Measurements from ENCODE around the gene HMGN4. TPM values are rescaled to one million over a fixed set of nuclear protein-coding genes. Genes with fewer than 3 reads are reported as not detected.
"Not testable (repeated sequence)": the region's sequence is repeated elsewhere in the genome, so short reads cannot be mapped to it uniquely, and the experiment has no call there.

Gene HMGN4
- total RNA-seq, 1 experiment from 2014 or later: 71.8 TPM

GRCh38 chr6:26520237-26520849, 17.8 kb upstream of the HMGN4 start:
- DNase-seq: peak; percentile 29
- Histone ChIP-seq H3K36me3 (no peaks in the 10 kb centered on the region), H3K9me3 (no peaks in the 10 kb centered on the region), H3K27me3 (no peaks in the 10 kb centered on the region), H3K4me3 (peak overlapping the region; percentile 33)

DNA sequence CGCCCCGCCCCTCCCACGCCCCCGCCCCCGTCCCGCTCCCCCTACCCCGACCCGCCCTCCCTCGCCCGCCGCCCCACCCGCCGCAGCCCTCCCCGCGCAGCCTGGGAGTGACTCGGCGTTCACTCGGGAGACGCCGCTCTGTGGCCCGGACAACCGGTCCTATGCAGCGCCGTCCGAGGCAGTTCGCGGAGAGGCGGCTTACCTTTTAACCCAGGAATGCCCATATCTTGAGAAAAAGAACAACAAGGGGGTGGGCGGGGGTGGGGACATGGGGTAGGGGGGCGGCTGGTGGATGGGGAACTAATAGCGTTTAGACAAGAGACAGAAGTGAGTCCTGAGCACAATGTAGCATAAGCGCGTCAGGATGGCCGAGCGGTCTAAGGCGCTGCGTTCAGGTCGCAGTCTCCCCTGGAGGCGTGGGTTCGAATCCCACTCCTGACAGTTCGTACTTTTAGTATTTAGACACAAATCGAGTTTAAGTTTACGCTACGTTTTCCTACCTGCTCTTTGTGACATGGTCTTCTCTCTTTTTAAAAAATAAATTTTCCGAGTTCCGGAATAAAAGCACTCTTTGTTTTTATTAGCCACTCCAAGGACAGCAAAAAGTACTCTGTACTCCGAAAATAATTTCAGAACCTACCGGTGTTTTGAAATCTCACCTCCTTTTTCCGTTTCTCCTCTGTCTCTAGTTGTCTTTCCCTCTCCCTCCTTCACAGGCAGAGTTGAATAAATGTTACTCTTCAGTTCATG, 17.1 kb upstream of the HMGN4 start:
- DNase-seq: peak; percentile 80

DNA sequence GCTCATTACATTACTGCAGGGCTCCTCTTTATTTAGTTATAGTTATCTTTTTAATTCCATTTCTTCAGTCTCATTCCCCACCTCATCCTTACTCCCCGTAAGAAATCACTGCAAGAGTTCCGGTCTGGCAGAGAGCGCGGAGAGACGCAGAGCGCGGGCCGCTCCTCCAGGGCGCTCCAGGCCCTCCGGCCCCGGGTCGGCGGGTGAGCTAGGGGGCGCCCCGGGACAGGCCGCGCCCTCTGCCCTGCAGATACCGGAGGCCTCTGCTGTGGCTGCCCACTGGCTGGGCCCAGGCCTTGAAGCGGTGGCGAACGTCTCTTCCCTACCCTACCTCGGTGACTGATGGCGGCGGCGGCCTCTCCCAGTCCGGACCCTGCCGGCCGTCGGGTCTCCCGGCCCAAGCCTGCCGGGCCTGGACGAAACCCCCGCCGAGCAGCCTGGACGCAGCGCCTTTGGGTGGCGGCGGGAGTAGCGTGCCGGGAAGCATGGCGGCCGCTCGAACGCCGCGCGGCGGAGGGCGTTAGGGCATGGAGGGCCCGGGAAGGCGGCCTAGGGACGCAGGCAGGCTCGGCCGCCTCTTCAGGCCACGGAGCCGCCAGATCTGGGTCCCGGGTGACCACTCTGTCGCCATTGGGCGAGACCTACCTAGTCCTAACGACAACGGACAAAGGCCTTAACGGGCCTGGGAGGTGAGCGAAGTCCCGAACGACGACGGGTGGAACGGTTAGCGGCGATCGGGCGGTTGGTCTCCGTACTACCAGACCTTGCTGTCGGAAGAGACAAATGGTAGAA, 16.4 kb upstream of the HMGN4 start:
- peak overlapping the region; percentile 63 for H3K4me3 ChIP-seq
- H3K9me3 ChIP-seq: no peaks in the 10 kb centered on the region
- peak; percentile 84 for DNase-seq
- H3K27me3 ChIP-seq: no peaks in the 10 kb centered on the region
- no peaks in the 10 kb centered on the region for H3K36me3 ChIP-seq

More for the DNA sequence above, 17.1 kb upstream of the HMGN4 start:
- peak overlapping the region; percentile 63 for H3K4me3 ChIP-seq
- no peaks in the 10 kb centered on the region for H3K9me3 ChIP-seq
- no peaks in the 10 kb centered on the region for H3K36me3 ChIP-seq
- no peaks in the 10 kb centered on the region for H3K27me3 ChIP-seq

- H3K4me3 ChIP-seq: peak overlapping the region; percentile 63
- peak; percentile 58 for DNase-seq
- not testable (repeated sequence) for H3K9me3 ChIP-seq, H3K27me3 ChIP-seq, H3K36me3 ChIP-seq
Measured at GRCh38 chr6:26522486-26523228, 15.5 kb upstream of the HMGN4 start.

- H3K4me3 ChIP-seq, H3K36me3 ChIP-seq, H3K27me3 ChIP-seq, H3K9me3 ChIP-seq, DNase-seq: not testable (repeated sequence)
Measured at GRCh38 chr6:26524314-26524713, 13.9 kb upstream of the HMGN4 start.

DNA sequence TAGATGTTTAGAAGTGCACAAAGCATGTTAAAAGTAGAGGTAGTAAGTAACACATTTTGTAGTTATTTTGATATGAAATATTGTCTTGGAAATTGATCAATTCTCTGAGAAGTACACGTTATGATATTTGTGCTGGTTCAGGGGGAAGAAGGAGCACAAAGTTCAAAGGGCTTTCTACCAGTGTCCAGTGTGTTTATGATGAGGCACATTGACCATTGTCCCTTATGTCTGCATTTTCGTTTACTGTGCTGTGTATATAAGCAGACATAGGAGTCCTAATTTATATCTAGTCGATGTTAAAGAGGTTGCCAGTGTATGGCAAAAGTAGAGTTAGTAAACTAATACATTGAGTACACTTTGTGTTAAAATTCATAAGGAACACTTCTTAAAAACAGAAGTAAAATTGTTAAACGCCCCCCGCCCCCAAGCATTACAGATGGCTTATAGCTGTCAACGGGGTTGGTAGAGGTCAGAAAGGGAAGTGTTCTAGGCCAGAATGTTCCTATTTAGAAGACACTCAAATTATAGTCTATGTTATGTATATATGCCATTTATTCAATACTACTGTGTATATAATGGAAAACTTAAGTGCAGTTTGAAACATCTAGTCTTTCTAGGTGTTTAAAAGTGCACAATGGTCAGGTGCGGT, 13.3 kb upstream of the HMGN4 start:
- H3K9me3 ChIP-seq: no peaks in the 10 kb centered on the region
- no peak overlapping the region for H3K4me3 ChIP-seq
- H3K36me3 ChIP-seq: no peaks in the 10 kb centered on the region
- DNase-seq: no peak
- H3K27me3 ChIP-seq: no peaks in the 10 kb centered on the region

DNA sequence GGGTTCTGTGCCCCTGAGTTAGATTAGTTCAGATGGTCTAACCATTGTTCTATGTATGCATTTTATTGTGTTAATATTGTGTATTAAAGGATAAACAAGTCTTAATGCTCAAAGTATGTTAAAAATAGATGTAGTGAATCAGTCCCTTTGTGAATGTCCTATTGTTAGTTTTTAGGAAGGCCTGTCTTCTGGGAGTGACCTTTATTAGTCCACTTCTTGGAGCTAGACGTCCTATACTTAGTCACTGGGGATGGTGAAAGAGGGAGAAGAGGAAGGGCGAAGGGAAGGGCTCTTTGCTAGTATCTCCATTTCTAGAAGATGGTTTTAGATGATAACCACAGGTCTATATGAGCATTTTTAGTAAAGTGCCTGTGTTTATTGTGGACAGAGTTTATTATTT, 12.3 kb upstream of the HMGN4 start:
- H3K9me3 ChIP-seq: no peaks in the 10 kb centered on the region
- no peak for DNase-seq
- H3K36me3 ChIP-seq: no peaks in the 10 kb centered on the region
- H3K27me3 ChIP-seq: no peaks in the 10 kb centered on the region
- H3K4me3 ChIP-seq: no peak overlapping the region

DNA sequence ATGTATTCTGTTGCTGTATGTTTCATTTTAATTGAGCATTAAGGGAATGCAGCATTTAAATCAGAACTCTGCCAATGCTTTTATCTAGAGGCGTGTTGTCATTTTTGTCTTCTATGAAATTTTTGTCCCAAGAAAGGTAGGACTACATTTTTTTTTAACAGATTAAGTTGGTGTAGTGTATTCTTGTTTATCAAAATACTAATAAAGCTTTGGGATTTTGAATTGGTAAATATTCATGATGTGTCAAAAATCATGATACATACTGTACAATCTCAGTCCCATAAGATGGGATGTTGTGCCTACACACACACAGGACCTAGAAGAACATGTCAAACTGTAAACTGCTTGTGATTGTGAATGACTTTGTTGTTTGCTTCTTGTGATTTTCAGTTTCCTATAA, 11.2 kb upstream of the HMGN4 start:
- Histone ChIP-seq H3K4me3 (no peak overlapping the region), H3K9me3 (no peaks in the 10 kb centered on the region), H3K36me3 (no peaks in the 10 kb centered on the region), H3K27me3 (no peaks in the 10 kb centered on the region)
- no peak for DNase-seq

GRCh38 chr6:26530203-26530602, 8.0 kb upstream of the HMGN4 start:
- no peak for DNase-seq
- Histone ChIP-seq H3K9me3 (no peaks in the 10 kb centered on the region), H3K27me3 (no peaks in the 10 kb centered on the region), H3K4me3 (no peak overlapping the region), H3K36me3 (no peaks in the 10 kb centered on the region)

DNA sequence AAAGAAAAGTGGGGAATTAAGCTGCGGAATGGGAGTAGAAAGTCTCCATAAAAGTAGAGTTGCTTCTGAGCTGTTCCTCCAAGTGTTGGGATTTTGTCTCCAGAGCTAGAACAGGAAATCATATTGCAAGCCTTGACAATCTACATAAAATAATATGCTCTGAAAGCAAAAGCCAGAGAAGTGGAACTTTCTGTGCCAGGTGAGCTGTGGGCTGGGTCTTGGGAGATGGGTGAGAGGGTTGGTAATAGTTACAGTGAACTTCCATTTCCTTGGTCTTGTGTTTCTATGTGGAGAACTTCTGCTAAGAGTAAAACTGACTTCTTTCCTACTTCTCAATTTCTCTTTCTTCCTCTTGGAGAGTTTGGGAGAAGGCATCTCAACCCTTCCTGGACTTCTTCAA, 6.3 kb upstream of the HMGN4 start:
- Histone ChIP-seq H3K27me3 (no peaks in the 10 kb centered on the region), H3K4me3 (no peak overlapping the region), H3K9me3 (no peaks in the 10 kb centered on the region), H3K36me3 (no peaks in the 10 kb centered on the region)
- DNase-seq: no peak

DNA sequence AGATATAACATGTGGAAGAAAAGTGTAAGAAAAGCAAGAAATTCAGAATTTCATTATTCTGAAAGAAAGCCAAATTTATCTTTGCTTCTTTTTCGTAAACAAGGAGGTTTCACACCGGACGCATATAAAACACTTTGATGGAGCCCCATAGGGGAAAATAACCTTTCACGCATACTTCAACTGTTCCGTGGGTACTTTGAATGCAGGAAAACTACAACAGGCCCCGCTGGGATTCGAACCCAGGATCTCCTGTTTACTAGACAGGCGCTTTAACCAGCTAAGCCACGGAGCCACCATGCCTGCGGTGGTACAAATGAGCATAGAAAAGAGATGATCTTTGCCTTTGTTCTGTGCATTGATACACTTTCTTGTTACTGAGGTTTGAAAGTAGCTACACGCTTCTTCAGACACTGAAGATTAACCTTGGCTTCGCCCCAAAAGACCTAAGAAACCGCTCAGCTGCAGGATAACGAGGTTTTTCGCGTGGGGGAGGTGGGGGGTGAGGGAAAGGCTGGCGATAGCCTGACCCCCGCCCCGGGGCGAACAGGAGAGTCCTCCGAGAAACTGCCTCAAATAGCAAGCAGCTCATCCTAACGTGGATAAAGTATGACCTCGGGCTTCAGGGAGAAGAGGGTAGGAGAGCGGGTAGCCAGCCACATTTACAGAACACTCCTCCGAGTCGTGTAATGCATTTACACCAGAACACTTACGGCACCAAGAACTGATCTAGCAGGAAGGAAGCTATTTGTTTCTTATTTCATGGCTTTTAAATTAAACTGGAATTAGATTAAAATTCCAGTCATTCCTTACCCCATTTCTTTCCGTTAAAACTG, 5.3 kb upstream of the HMGN4 start:
- no peaks in the 10 kb centered on the region for H3K27me3 ChIP-seq
- peak overlapping the region; percentile 71 for H3K4me3 ChIP-seq
- no peaks in the 10 kb centered on the region for H3K36me3 ChIP-seq
- H3K9me3 ChIP-seq: no peaks in the 10 kb centered on the region
- DNase-seq: peak; percentile 70

GRCh38 chr6:26533532-26533931, 4.6 kb upstream of the HMGN4 start:
- H3K9me3 ChIP-seq: no peaks in the 10 kb centered on the region
- no peaks in the 10 kb centered on the region for H3K27me3 ChIP-seq
- DNase-seq: no peak
- H3K4me3 ChIP-seq: peak overlapping the region; percentile 71
- no peaks in the 10 kb centered on the region for H3K36me3 ChIP-seq

DNA sequence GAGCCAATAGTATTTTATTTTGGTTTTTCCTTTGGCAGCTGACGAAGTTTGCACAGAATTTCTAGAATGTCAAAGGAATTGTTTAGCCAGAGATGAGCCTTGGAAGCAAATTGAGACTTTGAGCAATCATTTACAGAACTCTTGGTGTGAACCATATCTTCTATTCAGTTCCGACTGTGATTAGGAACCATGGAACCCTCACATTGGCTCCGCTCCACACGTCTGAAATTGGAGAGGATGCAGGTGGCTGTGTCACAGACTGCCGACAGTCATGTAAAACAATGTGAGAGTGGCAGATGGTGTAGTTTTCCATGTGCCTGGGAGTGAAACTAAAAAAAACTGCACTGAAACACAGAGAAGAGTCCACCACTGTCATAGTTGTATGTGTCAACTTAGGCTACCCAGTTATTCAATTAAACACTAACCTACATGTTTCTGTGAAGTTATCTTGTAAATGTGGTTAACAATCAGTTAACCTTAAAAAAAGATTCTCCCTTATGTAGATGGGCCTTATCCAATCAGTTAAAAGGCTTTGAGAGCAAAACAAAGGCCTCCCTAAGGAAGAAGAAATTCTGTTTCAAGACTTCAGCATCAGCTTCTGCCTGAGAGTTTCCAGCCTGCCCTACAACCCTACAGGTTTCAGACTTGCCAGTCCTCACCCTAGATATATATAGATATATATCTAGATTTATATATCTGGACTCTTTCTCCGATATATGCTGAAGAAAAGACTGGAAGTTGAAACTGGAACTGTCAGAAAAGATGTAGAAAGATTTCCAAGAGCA, 3.3 kb upstream of the HMGN4 start:
- DNase-seq: no peak
- peaks cover 2% of the 10 kb centered on the region for H3K36me3 ChIP-seq
- no peak overlapping the region for H3K4me3 ChIP-seq
- no peaks in the 10 kb centered on the region for H3K27me3 ChIP-seq
- no peaks in the 10 kb centered on the region for H3K9me3 ChIP-seq

DNA sequence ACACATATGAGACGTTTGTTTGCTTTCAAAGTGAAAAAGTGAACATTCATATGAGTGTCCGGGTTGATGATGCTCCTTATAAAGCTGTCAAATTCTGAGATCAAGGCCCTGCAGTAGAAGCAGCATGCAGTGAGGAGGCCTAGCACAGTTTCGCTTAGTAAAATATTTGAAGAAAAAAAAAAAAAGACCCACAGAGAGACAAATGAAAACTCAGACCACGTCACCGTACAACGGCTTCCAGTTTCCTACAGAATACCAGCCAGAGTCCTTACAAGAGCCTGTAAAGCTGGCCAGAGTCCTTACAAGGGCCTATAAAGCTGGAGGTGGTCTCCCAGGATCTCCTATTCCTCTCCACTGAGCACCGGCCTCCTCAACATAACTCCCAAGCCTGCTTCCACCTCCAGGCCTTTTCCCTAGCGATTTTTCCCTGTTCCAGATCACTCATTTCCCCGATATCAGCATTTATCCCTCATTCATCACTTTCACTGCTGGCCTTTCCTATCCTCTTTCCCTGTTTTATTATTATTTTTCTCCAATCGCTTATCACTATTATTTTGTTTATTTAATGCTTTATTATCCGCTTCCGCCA, 1.5 kb upstream of the HMGN4 start:
- no peaks in the 10 kb centered on the region for H3K9me3 ChIP-seq
- DNase-seq: peak; percentile 49
- H3K4me3 ChIP-seq: peak overlapping the region; percentile 69
- no peaks in the 10 kb centered on the region for H3K27me3 ChIP-seq
- H3K36me3 ChIP-seq: peaks cover 3% of the 10 kb centered on the region
